Breast epithelium (tissue), 4 donors: ENCODE results near the gene ST14. TPM values are rescaled to one million over a fixed set of nuclear protein-coding genes. Genes with fewer than 3 reads are reported as not detected.

Experiments
- DNase-seq, 2 donors: peaks; one replicate each; pipeline ENCODE4 v3.0.0-alpha.2; 2019; ENCODE audit warnings: low spot score in 2 of 2
- H3K27ac ChIP-seq, 2 donors: fragments of 200-600 bp; sonication (generic) in 1 of 2; one replicate each; pipeline ENCODE4 v1.5.1; 2016 to 2019; ENCODE audit warnings: mild to moderate bottlenecking in 1 of 2
- H3K27me3 ChIP-seq, 2 donors: fragments of 200-600 bp; sonication (generic) in 1 of 2; one replicate each; pipeline versions ENCODE4 v1.5.1 to v1.6.0; 2017 to 2019; ENCODE audit warnings: control low read depth in 1 of 2, mild to moderate bottlenecking in 1 of 2
- H3K36me3 ChIP-seq: fragments of 200-600 bp; one replicate; pipeline ENCODE4 v1.5.1; 2019
- H3K4me1 ChIP-seq, 2 donors: fragments of 200-600 bp; sonication (generic); one replicate each; pipeline ENCODE4 v1.5.1; 2016 to 2019; ENCODE audit warnings: control low read depth in 1 of 2
- H3K4me3 ChIP-seq, 3 donors: fragments of 200-600 bp; sonication (generic); 1 replicate in 2 of 3; 2 replicates in 1 of 3; pipeline ENCODE4 v1.5.1; 2016 to 2019; ENCODE audit warnings: mild to moderate bottlenecking in 3 of 3, moderate library complexity in 2 of 3
- H3K9me3 ChIP-seq, 2 donors: fragments of 200-600 bp; sonication (generic) in 1 of 2; one replicate each; pipeline ENCODE4 v1.5.1; 2016 to 2019; ENCODE audit warnings: control low read depth in 1 of 2
- CTCF ChIP-seq, 3 donors: fragments of 450-650 bp; IDR thresholded peaks; one replicate each; pipeline ENCODE4 v1.5.1; 2016 to 2017; ENCODE audit warnings: antibody characterized with exemption in 3 of 3, mild to moderate bottlenecking in 3 of 3, moderate library complexity in 3 of 3
- POLR2A ChIP-seq: fragments of 450-650 bp; IDR thresholded peaks from one replicate; pipeline ENCODE4 v1.6.1; 2016; ENCODE audit warnings: antibody characterized with exemption, mild to moderate bottlenecking, moderate library complexity
- POLR2AphosphoS5 ChIP-seq, 3 donors: sonication (generic); formaldehyde crosslinking; IDR thresholded peaks; one replicate each; pipeline ENCODE4 v1.6.1; 2017; ENCODE audit warnings: antibody characterized with exemption in 3 of 3
- intact Hi-C: fragments of 100-400 bp; cut with DNase I; formaldehyde crosslinking; loops from one replicate; pipeline ENCODE4 v1.15.1; 2023; ENCODE audit warnings: low total_unique reads
- total RNA-seq, 3 donors: library from RNA; depleted of rRNA; stranded (reverse); fragments of >200 nt; gene quantifications; one replicate each; pipeline ENCODE4 v1.1.0, GENCODE V29; 2016

The ST14 gene
- total RNA-seq, 3 donors from 2014 or later: 9.9 to 89.0 (median 48.5) TPM

GRCh38 chr11:130133716-130134115, 25.9 kb upstream of the ST14 start:
- intact Hi-C loops: loop anchor here (5.0 kb wide), 1 partner anchor 211 kb away; no protein-coding TSS in a partner anchor
- Histone ChIP-seq H3K4me3 (no peak overlapping the region), H3K4me1 (no peaks in the 10 kb centered on the region), H3K36me3 (peaks cover 6% of the 10 kb centered on the region), H3K9me3 (no peaks in the 10 kb centered on the region), H3K27me3 (no peaks in the 10 kb centered on the region), H3K27ac (no peak overlapping the region)
- TF ChIP-seq POLR2A (no peak), CTCF (IDR thresholded peaks at IDR 0.05) (no peak), POLR2AphosphoS5 (IDR thresholded peaks at IDR 0.05) (no peak)
- DNase-seq: no peak

- Histone ChIP-seq H3K9me3 (no peaks in the 10 kb centered on the region), H3K36me3 (no peaks in the 10 kb centered on the region), H3K4me1 (no peaks in the 10 kb centered on the region), H3K27ac (no peak overlapping the region), H3K4me3 (no peak overlapping the region), H3K27me3 (no peaks in the 10 kb centered on the region)
- no peak for DNase-seq
- intact Hi-C loops: no loop called here
- no peak for TF ChIP-seq POLR2A
- no peak for TF ChIP-seq POLR2AphosphoS5 (IDR thresholded peaks at IDR 0.05)
- TF ChIP-seq CTCF (IDR thresholded peaks at IDR 0.05): no peak
Observed at GRCh38 chr11:130136107-130136506, 23.5 kb upstream of the ST14 start.

GRCh38 chr11:130137999-130138398, 21.6 kb upstream of the ST14 start:
- no peak for DNase-seq
- no peaks in the 10 kb centered on the region for H3K27me3 ChIP-seq
- H3K36me3 ChIP-seq: no peaks in the 10 kb centered on the region
- no peak for TF ChIP-seq CTCF (IDR thresholded peaks at IDR 0.05)
- no peak for TF ChIP-seq POLR2A
- no peak for TF ChIP-seq POLR2AphosphoS5 (IDR thresholded peaks at IDR 0.05)
- H3K9me3 ChIP-seq: no peaks in the 10 kb centered on the region
- no peak overlapping the region for H3K27ac ChIP-seq
- H3K4me3 ChIP-seq: no peak overlapping the region
- no peaks in the 10 kb centered on the region for H3K4me1 ChIP-seq
- intact Hi-C loops: no loop called here

GRCh38 chr11:130139401-130139800, 20.2 kb upstream of the ST14 start:
- H3K4me1 ChIP-seq: no peaks in the 10 kb centered on the region
- no peak for DNase-seq
- TF ChIP-seq POLR2A (no peak), POLR2AphosphoS5 (IDR thresholded peaks at IDR 0.05) (no peak), CTCF (IDR thresholded peaks at IDR 0.05) (no peak)
- H3K9me3 ChIP-seq: no peaks in the 10 kb centered on the region
- H3K27ac ChIP-seq: no peak overlapping the region
- no peaks in the 10 kb centered on the region for H3K27me3 ChIP-seq
- H3K36me3 ChIP-seq: no peaks in the 10 kb centered on the region
- intact Hi-C loops: no loop called here
- no peak overlapping the region for H3K4me3 ChIP-seq

- H3K4me3 ChIP-seq: no peak overlapping the region
- TF ChIP-seq POLR2AphosphoS5 (IDR thresholded peaks at IDR 0.05): no peak
- no peak for TF ChIP-seq POLR2A
- TF ChIP-seq CTCF (IDR thresholded peaks at IDR 0.05): no peak
- no peaks in the 10 kb centered on the region for H3K27me3 ChIP-seq
- H3K27ac ChIP-seq: peak overlapping the region in 1 of 2 donors; percentile 25
- no peaks in the 10 kb centered on the region for H3K4me1 ChIP-seq
- no peaks in the 10 kb centered on the region for H3K9me3 ChIP-seq
- intact Hi-C loops: no loop called here
- DNase-seq: no peak
- H3K36me3 ChIP-seq: no peaks in the 10 kb centered on the region
Observed at GRCh38 chr11:130141561-130142341, 17.8 kb upstream of the ST14 start.
